Measurements from ENCODE around the gene OTOF. TPM values are rescaled to one million over a fixed set of nuclear protein-coding genes. Genes with fewer than 3 reads are reported as not detected.

Gene OTOF
- total RNA-seq, 2 donors from 2014 or later: 0.50 to 0.57 TPM

DNA sequence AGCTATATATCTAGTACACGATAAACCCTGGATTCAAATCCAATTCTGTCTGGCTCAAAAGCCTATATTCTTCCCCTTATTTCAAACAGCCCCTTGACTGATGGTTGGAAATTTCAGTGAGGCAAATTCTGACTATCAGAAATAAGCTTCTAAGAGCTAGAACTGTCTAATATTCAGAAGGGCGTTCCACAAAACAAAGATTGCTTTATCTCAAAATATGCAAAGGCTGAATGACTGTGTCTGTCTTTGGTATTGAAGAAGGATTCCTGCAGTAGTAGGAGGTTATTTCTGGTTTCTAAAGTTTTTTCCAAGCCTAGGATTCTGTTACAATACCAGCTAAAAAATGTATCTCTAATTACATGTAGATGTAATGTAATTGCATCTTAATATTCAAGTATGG, 45.1 kb downstream of the OTOF start:
- no peak for DNase-seq (ENCODE audit: low spot score)
- ATAC-seq: no peak
- Mint-ChIP-seq H3K9me3 (no peaks in the 10 kb centered on the region), H3K4me3 (no peak overlapping the region), H3K27me3 (peaks cover 9 to 19% of the 10 kb centered on the region in 2 donors), H3K36me3 (no peaks in the 10 kb centered on the region), H3K4me1 (ENCODE audit: low read depth in 2 of 2) (no peaks in the 10 kb centered on the region), H3K27ac (no peak overlapping the region)

DNA sequence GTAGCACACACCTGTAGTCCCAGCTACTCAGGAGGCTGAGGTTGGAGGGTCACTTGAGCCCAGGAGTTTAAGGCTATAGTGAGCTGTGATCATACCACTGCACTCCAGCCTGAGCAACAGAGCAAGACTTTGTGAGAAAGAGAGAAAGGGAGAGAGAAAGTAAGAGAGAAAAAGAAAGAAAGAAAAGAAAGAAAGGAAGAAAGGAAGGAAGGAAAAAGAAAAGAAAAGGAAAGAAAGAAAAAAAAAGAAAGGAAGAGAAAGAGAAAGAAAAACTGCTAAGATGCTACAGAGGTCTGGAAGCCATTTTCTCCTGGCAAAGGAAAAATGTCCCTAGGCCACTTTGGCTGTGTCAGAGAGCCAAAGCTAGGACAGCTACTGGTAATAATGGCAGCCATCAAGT, 45.6 kb downstream of the OTOF start:
- DNase-seq (ENCODE audit: low spot score): no peak
- Mint-ChIP-seq H3K36me3 (no peaks in the 10 kb centered on the region), H3K27me3 (peaks cover 12 to 24% of the 10 kb centered on the region in 2 donors), H3K4me1 (ENCODE audit: low read depth in 2 of 2) (no peaks in the 10 kb centered on the region), H3K4me3 (no peak overlapping the region), H3K27ac (no peak overlapping the region), H3K9me3 (no peaks in the 10 kb centered on the region)
- no peak for ATAC-seq

DNA sequence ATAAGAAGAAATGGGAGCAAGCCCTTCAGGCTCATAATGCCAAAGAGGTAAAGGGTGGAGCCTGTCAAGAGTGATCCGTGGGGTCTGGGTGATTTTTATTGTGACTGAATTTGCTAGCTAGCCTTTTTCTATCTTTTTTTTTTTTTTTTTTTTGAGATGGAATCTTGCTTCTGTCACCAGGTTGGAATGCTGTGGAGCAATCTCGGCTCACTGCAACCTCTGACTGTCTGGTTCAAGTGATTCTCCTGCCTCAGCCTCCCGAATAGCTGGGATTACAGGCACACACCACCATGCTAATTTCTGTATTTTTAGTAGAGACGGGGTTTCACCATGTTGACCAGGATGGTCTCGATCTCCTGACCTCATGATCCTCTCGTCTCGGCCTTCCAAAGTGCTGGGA, 47.1 kb downstream of the OTOF start:
- no peaks in the 10 kb centered on the region for H3K36me3 Mint-ChIP-seq
- H3K27ac Mint-ChIP-seq: no peak overlapping the region
- peaks cover 12 to 25% of the 10 kb centered on the region in 2 donors for H3K27me3 Mint-ChIP-seq
- DNase-seq (ENCODE audit: low spot score): no peak
- H3K9me3 Mint-ChIP-seq: no peaks in the 10 kb centered on the region
- H3K4me1 Mint-ChIP-seq (ENCODE audit: low read depth in 2 of 2): no peaks in the 10 kb centered on the region
- no peak for ATAC-seq
- H3K4me3 Mint-ChIP-seq: no peak overlapping the region

DNA sequence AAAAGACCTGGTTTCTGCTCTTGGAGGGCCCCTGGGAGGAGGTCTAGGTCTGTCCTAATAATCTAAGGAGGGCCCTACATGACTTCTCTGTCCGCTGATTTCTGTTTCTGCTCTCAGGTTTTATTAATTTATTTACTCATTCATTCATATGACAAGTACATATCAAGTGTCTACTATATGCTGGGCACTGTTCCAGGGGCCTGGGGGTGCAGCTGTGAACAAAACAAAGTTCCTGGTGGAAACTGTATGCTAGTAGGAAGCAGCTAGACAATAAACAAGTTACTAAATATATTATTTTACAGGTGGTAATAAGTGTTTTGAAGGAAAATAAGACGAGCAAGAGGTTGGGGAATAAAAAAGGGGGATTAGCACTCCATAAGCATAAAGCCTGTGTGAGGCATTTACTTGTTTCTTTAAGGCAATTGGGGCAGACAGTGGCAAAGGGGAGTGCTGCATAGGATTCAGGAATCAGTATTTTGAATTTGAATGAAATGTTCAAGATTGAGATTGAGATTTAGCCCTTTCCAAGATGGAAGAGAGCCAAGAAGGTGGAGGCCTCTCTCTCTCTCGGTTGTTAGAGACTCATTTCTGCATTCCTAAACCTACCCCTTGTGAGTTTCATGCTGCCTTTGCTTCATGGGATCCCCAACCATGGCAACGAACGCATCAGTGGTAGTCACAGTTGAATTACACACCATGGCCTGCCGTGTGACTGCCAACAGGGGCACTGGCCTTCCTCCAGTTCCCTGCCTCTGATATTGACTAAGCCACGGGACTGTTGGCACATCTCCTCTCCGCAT, 47.9 kb downstream of the OTOF start:
- H3K27me3 Mint-ChIP-seq: peaks cover 12 to 25% of the 10 kb centered on the region in 2 donors
- H3K4me3 Mint-ChIP-seq: no peak overlapping the region
- no peaks in the 10 kb centered on the region for H3K36me3 Mint-ChIP-seq
- ATAC-seq (no peak), DNase-seq (ENCODE audit: low spot score) (no peak)
- no peaks in the 10 kb centered on the region for H3K4me1 Mint-ChIP-seq (ENCODE audit: low read depth in 2 of 2)
- H3K27ac Mint-ChIP-seq: no peak overlapping the region
- H3K9me3 Mint-ChIP-seq: no peaks in the 10 kb centered on the region

DNA sequence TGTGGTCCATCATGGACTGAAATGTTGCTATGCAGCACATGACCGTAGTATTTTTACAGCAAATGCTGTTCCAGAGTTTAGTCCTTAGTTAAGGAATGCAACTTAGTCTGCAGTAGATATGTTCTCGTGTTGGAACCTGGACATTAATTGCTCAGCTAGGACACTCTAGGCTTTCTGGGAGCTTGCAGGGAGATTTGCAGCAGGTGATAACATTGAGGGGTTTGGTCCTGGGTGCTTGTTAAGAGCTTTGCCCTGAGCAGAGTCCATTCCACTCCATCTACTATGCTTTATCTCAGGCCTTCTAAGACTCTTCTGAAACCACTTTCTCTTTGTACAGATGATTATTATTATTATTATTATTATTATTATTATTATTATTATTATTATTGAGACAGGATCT, 49.1 kb downstream of the OTOF start:
- H3K27me3 Mint-ChIP-seq: peaks cover 15 to 29% of the 10 kb centered on the region in 2 donors
- H3K9me3 Mint-ChIP-seq: no peaks in the 10 kb centered on the region
- H3K4me3 Mint-ChIP-seq: no peak overlapping the region
- no peaks in the 10 kb centered on the region for H3K36me3 Mint-ChIP-seq
- H3K27ac Mint-ChIP-seq: no peak overlapping the region
- no peak for ATAC-seq
- no peaks in the 10 kb centered on the region for H3K4me1 Mint-ChIP-seq (ENCODE audit: low read depth in 2 of 2)
- no peak for DNase-seq (ENCODE audit: low spot score)

DNA sequence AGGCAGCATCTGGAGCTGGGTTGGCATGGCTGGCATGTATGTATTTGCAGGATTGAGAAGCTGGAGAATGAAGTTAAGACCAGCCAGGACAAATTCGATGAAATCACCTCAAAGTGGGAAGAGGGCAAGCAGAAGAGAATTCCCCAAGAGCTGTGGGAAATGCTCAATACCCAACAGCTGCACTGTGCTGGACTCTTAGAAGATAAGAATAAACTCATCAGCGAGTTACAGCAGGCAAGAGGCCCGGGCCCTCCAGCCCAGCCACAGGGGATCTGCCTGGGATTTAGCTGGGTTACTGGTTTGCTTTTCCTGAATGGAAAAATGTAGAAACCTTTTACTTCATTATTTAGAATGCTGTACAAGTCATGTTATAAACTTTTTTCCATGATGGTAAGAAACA, 53.7 kb downstream of the OTOF start:
- ATAC-seq: no peak
- no peaks in the 10 kb centered on the region for H3K36me3 Mint-ChIP-seq
- no peak overlapping the region for H3K27ac Mint-ChIP-seq
- no peaks in the 10 kb centered on the region for H3K4me1 Mint-ChIP-seq (ENCODE audit: low read depth in 2 of 2)
- peaks cover 10 to 20% of the 10 kb centered on the region in 2 donors for H3K27me3 Mint-ChIP-seq
- DNase-seq (ENCODE audit: low spot score): no peak
- no peak overlapping the region for H3K4me3 Mint-ChIP-seq
- no peaks in the 10 kb centered on the region for H3K9me3 Mint-ChIP-seq

DNA sequence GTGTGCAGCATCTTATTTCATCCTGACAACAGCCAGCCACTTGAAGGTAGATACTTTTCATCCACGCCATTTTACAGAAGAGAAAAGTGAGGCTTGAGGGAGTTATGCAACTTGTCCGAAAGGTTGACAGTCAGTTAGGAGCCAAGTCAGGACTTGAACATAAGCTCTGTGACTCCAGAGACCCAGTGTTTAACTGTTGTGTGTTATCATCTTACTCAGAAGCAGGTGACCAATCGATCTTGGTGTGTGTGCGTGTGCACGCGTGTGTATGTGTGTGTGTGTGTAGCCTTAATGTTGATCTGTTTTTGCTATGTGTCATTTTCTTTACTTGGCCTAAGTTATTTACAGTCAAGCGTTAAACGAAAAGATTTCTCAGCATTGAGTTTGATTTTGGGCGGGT, 54.2 kb downstream of the OTOF start:
- DNase-seq (ENCODE audit: low spot score) (no peak), ATAC-seq (no peak)
- peaks cover 10 to 20% of the 10 kb centered on the region in 2 donors for H3K27me3 Mint-ChIP-seq
- no peaks in the 10 kb centered on the region for H3K4me1 Mint-ChIP-seq (ENCODE audit: low read depth in 2 of 2)
- no peaks in the 10 kb centered on the region for H3K9me3 Mint-ChIP-seq
- H3K4me3 Mint-ChIP-seq: no peak overlapping the region
- H3K27ac Mint-ChIP-seq: no peak overlapping the region
- H3K36me3 Mint-ChIP-seq: no peaks in the 10 kb centered on the region

DNA sequence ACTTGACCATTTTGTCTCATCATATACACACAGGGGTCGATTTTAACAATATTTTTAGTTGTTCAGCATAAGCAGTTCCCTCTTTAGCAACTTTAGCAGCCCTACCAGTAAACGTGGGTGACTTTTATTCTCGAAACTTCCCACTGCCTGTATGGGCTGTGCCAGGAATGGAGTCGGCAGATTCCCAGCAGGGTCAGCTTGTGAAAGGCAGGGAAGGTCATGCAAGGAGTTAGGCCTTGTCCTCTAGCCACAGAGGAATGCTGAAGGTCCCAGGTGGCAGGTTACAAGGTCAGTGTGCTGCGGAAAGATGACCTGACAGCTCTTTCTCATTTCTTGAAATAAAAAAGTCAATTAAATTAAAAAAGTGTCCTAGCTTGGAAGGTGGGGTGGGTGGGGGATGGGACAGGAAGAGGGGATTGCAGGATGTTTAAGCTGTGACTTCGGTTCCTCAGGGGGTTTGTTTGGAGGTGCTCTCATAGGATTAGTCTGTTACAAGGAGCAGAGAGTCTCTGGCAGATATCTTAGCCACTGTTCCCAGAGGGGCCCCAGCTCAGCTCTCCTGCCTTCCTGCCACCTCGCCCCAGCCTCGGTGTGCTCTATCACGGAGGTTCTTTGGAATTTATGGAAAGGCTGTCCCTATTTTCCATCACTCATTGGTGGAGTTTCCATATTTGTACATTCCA, 54.8 kb downstream of the OTOF start:
- Mint-ChIP-seq H3K27ac (no peak overlapping the region), H3K4me1 (ENCODE audit: low read depth in 2 of 2) (no peaks in the 10 kb centered on the region), H3K36me3 (no peaks in the 10 kb centered on the region), H3K4me3 (no peak overlapping the region), H3K27me3 (peaks cover 12 to 20% of the 10 kb centered on the region in 2 donors), H3K9me3 (no peaks in the 10 kb centered on the region)
- DNase-seq (ENCODE audit: low spot score): no peak
- no peak for ATAC-seq

DNA sequence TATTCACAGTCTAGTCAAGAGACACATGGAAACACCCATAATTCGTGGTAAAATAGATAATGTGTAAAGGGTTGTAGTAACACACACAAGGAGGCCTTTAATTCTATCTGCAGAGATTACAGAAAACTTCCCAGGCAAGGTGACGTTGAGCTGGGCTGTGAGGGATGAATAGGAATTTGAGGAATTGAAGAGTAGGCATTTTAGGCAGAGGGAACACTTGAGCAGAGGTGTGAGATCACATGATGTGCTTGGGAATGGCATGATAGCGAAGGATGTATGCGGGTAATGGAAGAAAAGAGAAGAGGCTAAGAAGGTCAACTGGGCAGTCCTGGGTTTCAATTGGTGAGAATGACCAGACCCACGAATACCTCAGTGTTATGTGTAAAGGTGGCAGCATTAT, 56.0 kb downstream of the OTOF start:
- Mint-ChIP-seq H3K36me3 (no peaks in the 10 kb centered on the region), H3K27me3 (peaks cover 12 to 13% of the 10 kb centered on the region in 2 donors), H3K9me3 (no peaks in the 10 kb centered on the region), H3K27ac (no peak overlapping the region), H3K4me3 (no peak overlapping the region), H3K4me1 (ENCODE audit: low read depth in 2 of 2) (no peaks in the 10 kb centered on the region)
- ATAC-seq: no peak
- DNase-seq (ENCODE audit: low spot score): no peak

DNA sequence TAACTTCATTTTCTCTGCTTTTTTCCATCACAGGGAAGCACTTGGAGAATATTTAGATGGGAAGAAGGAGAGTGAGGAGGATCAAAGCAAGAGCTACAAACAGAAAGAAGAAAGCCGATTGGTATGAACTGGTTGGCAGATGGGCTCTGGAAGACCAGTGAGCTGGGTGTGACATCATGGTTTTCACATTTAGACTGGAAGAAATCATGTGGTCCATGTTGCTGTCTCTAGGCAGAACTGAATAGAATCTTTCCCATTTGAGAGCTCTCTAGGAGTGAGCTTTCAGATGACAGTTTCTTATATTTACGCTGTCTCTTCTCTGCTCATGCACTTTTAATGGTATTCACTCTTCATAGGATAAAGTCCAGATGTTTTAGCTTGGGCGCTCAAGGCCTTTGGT, 63.6 kb downstream of the OTOF start:
- Mint-ChIP-seq H3K27me3 (peaks cover 0 to 5% of the 10 kb centered on the region in 2 donors), H3K9me3 (no peaks in the 10 kb centered on the region), H3K4me3 (no peak overlapping the region), H3K36me3 (no peaks in the 10 kb centered on the region), H3K4me1 (ENCODE audit: low read depth in 2 of 2) (peaks cover 9 to 13% of the 10 kb centered on the region in 2 donors), H3K27ac (no peak overlapping the region)
- DNase-seq (ENCODE audit: low spot score) (no peak), ATAC-seq (no peak)

DNA sequence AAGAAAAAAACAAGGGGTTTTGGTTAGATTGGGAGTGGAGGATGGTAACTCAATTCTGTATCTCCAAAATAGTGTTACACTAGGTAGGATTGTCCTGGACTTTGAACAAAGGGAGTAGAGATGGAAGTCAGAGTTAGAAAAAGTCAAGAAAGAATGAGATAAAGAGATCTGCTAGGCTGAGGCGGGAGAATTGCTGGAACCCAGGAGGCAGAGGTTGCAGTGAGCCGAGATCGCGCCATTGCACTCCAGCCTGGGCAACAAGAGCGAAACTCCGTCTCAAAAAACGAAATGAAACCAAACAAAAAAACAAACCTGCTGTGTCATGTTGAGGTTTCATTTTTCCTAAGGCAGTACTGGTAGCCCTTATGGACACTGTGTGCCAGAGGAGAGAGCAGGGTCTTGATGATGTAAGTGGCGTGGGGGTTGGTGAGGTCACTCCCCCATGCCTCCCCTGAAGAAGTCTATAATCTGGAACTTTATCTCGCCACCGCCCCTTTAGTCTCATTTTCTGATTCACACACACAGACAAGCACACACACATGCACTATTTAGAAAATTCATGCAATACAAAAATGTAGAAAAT, 65.7 kb downstream of the OTOF start:
- H3K9me3 Mint-ChIP-seq: no peaks in the 10 kb centered on the region
- ATAC-seq: peak; percentile 88 to 90
- peak overlapping the region; percentile 83 for H3K4me3 Mint-ChIP-seq
- H3K27me3 Mint-ChIP-seq: peaks cover 7 to 8% of the 10 kb centered on the region in 2 donors
- H3K4me1 Mint-ChIP-seq (ENCODE audit: low read depth in 2 of 2): peaks cover 9 to 13% of the 10 kb centered on the region in 2 donors
- no peaks in the 10 kb centered on the region for H3K36me3 Mint-ChIP-seq
- H3K27ac Mint-ChIP-seq: peak overlapping the region; percentile 44 to 61
- no peak for DNase-seq (ENCODE audit: low spot score)

DNA sequence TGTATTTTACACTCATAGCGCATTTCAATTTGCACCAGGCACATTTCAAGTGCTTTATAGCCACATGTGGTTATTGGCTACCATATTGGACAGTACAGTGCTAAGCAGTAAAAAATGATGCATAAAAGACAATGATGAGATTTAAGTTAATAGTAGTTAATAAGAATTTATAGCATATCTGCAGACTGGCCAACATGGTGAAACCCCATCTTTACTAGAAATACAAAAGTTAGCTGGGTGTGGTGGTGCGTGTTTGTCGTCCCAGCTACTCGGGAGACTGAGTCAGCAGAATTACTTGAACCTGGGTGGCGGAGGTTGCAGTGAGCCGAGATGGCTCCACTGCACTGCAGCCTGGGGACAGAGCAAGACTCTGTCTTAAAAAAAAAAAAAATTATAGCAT, 66.5 kb downstream of the OTOF start:
- ATAC-seq (no peak), DNase-seq (ENCODE audit: low spot score) (no peak)
- H3K9me3 Mint-ChIP-seq: no peaks in the 10 kb centered on the region
- H3K27me3 Mint-ChIP-seq: peaks cover 8 to 10% of the 10 kb centered on the region in 2 donors
- H3K27ac Mint-ChIP-seq: peak overlapping the region; percentile 44 to 61
- peak overlapping the region; percentile 83 for H3K4me3 Mint-ChIP-seq
- no peaks in the 10 kb centered on the region for H3K36me3 Mint-ChIP-seq
- peaks cover 9 to 13% of the 10 kb centered on the region in 2 donors for H3K4me1 Mint-ChIP-seq (ENCODE audit: low read depth in 2 of 2)

DNA sequence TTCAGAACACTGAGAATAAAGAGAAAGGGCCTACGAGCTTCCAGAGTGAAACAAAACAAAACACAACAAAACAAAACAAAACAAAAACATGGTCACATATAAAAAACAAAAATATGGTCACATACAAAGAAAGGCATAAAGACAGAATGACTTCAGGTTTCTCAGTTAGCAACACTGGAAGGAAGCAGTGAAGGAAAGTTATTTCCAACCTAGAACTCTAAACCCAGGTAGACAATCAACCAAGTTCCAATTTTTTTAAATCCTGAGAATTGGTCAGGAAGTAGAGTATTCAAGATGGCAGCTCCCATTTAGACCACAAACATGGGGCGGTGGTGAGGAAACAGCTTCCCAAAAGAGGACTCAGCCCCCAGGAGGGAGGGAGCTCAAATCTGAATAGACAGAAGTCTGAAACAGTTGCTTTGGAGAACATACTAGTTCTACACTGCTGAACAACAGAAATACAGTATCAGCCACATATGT, 67.1 kb downstream of the OTOF start:
- no peak for ATAC-seq
- H3K27me3 Mint-ChIP-seq: peaks cover 8 to 10% of the 10 kb centered on the region in 2 donors
- no peaks in the 10 kb centered on the region for H3K36me3 Mint-ChIP-seq
- peak overlapping the region; percentile 7 for H3K4me3 Mint-ChIP-seq
- H3K9me3 Mint-ChIP-seq: no peaks in the 10 kb centered on the region
- peaks cover 9 to 13% of the 10 kb centered on the region in 2 donors for H3K4me1 Mint-ChIP-seq (ENCODE audit: low read depth in 2 of 2)
- no peak for DNase-seq (ENCODE audit: low spot score)
- no peak overlapping the region for H3K27ac Mint-ChIP-seq

DNA sequence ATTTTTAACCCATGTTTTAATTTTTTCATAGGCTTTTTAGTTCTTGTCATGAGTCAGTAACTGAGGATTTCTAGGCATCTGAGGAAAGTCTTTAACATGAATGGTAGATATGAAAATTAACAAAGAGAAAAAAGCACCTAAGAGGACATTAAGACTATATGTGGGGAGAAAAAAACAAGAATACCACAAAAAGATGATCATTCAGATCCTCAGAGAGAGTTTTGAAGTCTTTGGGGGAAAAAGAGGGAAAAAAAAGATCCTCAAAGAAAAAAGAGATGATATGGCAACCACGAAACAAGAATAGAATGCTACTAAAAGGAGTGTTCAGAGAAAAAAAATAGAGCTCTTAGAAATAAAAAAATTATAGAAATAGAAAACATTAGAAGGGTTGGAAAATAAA, 68.1 kb downstream of the OTOF start:
- peaks cover 8 to 15% of the 10 kb centered on the region in 2 donors for H3K27me3 Mint-ChIP-seq
- no peaks in the 10 kb centered on the region for H3K9me3 Mint-ChIP-seq
- no peak for ATAC-seq
- H3K36me3 Mint-ChIP-seq: no peaks in the 10 kb centered on the region
- H3K4me3 Mint-ChIP-seq: no peak overlapping the region
- no peak for DNase-seq (ENCODE audit: low spot score)
- peaks cover 9 to 13% of the 10 kb centered on the region in 2 donors for H3K4me1 Mint-ChIP-seq (ENCODE audit: low read depth in 2 of 2)
- no peak overlapping the region for H3K27ac Mint-ChIP-seq

Data from natural killer cell treated with Interleukin-12 subunit alpha and Interleukin-12 subunit beta and Interleukin-15 and Interleukin-18, amount 100 ng/mL, for 72 hours (primary cell).